GM04504 (cell line): Measurements from ENCODE around the gene CTSD.

Source experiments
- DNase-seq: peaks from one replicate; pipeline ENCODE4 v3.0.0-alpha.2; 2012; ENCODE audit warnings: low read depth

CTSD gene

GRCh38 chr11:1744891-1745700 lies 18.6 kb downstream of the CTSD start:
- no peak for DNase-seq

- no peak for DNase-seq
These were observed 19.4 kb downstream of the CTSD start for GRCh38 chr11:1744137-1744886.

GRCh38 chr11:1743585-1744136 lies 20.1 kb downstream of the CTSD start:
- no peak for DNase-seq

DNA sequence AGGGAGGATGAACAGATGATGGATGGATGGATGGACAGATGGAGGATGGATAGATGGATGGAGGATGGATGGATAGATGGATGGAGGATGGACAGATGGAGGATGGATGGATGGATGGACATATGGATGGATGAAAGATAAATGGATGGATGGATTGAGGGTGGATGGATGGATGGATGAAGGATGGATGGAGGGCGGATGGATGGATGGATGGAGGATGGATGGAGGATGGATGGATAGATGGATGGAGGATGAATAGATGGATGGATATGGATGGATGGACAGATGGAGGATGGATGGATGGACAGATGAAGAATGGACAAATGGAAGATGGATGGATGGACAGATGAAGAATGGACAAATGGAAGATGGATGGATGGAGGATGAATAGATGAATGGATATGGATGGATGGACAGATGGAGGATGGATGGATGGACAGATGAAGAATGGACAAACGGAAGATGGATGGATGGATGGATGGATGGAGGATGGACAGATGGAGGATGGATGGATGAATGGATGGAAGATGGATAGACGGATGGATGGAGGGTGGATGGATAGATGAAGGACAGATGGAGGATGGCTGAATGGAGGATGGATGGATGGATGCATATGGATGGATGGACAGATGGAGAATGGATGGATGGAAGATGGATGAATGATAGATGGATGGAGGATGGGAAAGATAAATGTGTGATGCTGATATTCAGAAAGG lies 20.7 kb downstream of the CTSD start:
- no peak for DNase-seq

DNA sequence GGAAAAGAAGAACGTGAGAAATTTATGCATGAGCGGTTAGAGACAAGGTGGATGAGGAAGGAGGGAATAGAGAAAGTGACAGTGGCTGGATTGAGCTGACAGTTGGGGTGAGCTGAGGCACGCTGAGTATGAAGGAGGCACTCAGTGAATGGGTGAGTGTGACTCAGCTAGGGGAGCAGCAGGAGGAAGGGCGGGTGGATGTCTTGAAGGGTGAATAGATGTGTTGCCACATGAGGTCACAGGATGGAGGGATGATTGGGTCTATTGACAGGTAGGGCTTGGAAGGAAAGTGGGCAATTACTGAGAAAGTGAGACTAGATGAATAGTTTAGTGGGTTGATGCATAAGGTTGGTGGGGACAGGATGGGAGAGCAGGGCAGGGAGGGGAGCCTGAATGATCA lies 21.4 kb downstream of the CTSD start:
- no peak for DNase-seq

DNA sequence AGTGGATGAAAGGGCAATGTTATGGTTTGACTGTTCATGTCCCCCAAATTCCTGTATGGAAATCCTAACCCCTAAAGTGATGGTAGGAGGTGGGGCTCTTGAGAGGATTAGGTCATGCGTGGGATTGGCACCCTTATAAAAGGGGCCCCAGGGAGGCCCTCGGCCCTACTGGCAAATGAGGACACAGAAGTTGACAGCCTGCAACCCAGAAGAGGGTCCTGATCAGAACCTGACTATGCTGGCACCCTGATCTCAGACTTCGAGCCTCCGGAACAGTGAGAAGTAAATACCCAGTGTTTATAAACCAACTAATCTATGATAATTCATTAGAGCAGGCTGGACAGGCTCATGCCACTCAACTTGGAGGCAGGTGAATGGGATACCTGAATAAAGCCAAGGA lies 22.0 kb downstream of the CTSD start:
- no peak for DNase-seq

GRCh38 chr11:1740786-1741530 lies 22.8 kb downstream of the CTSD start:
- no peak for DNase-seq

GRCh38 chr11:1739576-1739975 lies 24.2 kb downstream of the CTSD start:
- no peak for DNase-seq

DNA sequence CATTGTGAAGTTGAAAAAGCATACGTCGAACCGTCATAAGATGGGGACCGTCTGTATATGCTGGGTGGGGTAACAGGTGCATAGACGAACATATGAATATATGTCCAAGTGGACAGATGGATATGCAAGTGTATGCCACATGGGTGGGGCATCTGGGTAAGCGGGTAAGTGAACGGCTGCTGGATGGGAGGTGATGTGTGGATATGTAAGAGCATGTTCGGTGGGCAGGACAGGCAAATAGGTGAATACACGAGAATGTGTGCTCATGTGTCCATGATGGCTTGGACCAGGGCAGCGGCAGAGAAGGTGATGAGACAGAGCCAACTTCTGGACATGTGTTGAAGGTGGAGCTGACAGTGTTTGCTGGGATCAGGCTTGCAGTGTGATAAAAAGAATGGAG lies 25.3 kb downstream of the CTSD start:
- no peak for DNase-seq

DNA sequence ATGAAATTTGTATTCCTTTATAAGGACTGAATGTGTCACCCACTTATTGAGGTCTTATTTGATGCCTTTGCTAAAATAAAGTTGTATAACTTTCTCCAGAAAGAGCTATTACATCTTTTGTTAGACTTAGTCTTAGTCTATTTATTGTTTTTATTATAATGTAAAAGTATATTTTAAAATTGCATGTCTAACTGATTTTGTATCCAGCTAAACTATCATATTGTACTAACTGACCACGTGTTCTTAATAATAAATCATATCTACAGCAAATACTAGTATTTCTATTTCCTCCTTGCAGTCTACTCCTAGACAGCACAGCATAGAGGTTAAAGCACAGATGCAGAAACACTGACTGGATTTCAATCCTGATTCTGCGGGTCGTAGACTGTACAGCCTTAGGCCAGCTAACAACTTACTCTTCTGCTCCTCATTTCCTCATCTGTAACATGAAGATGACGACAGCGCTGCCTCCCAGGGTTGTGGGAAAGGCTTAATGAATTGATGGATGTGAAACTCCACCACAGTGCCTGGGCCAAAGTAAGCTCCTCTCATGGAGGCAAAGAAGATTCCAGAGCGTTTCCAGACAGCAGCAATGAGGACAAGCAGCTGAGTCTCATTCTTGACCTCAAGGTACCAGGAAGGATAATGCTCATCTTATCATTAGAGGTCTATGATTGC lies 26.5 kb downstream of the CTSD start:
- no peak for DNase-seq

- no peak for DNase-seq
These were observed 27.2 kb downstream of the CTSD start for GRCh38 chr11:1736447-1736992.

DNA sequence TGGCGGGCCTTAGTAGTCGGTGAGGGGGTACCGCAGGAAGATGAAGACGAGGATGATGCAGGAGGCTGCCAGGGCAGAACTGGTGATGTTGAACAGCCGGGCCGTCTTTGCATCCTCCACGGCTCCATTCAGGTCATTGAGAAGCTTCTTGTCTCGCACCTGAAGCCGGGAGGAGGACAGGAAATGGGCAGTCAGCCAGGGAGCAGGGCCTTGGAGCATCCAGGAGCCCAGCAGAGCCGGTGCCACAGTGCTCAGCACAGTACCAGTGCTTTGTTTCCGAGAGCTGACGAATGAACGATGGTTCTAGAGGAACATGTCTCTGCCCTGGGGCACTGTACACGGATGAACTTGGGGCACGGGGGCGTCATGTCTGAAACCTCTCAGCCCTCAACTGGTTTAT lies 28.5 kb downstream of the CTSD start:
- DNase-seq: no peak

GRCh38 chr11:1734641-1735081 lies 29.1 kb downstream of the CTSD start:
- DNase-seq: no peak

DNA sequence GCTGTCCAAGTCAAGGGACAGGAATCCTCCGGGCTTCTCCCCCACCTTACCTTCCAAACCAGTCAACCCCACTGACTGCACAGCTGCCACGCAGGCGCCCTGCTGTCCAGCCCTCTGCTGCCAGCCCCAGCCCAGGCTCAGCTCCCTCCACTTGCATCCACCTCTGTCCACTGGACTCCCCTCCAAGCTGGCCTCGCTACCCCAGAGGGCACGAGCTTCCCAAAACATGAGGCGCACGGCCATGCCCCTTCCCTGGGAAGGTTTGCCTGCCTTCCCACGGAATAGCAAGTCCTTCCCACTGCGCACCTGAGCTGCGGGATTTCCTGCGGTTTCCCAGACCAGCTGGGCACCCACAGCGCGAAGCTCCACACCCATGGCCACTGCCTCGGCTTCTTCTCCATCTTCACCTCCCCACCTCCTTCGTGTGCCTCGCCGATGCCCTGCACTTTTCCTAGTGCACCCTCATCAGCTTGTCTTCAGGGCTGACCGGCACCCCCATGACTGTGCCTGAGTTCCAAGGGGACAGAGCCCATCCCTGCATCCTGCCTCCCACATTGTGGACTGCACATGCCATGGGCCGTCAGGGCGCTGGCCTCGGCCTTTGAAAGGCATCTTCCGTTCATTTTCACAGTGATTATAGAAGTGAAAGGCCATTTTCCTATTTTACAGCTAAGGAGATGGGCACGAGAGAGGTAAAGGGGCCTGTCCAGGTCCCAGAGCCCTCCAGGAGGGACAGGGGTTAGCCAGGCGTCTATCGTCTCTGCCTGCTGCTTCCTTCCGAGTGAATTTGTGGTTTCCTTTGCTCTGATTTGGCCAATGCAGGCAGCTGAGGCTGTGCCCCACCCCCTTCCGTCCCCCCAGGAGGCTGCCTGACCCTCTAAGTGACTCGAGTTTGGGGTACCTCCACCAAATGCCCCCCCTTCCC lies 29.7 kb downstream of the CTSD start:
- DNase-seq: no peak

DNA sequence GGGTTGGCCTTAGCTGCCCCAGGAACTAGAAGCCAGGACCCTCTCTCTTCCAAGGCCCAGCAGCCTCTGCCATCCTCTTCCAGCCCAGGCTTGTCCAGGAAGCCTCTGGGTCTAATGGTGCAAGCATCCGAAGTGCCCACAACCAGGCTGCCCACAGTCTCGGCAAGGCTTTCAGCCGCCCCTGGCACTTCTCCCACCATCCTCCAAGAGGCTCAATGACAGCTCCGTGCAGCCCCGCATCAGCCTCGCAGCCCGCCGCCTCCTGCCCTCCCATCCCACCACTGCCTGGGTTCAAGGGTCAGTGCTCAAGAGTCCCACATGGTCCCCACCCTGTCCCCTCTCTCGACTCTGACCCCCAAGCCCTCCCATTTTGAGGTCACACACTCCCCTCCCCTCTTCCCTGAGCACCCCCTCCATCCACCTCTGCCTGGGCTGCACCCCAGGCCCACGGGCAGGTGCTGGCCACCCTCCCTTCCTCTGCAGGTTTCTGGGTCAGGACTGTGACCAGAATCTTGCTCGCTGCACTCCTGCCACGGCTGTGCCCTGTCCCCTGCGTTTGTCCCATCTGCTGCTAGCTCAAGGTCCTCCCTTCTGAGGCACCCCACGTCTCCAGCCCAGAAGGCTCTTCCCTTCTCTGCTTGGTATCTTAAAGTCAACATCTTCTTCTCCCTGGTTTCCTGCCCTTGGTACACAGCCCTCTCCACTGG lies 30.6 kb downstream of the CTSD start:
- no peak for DNase-seq

DNA sequence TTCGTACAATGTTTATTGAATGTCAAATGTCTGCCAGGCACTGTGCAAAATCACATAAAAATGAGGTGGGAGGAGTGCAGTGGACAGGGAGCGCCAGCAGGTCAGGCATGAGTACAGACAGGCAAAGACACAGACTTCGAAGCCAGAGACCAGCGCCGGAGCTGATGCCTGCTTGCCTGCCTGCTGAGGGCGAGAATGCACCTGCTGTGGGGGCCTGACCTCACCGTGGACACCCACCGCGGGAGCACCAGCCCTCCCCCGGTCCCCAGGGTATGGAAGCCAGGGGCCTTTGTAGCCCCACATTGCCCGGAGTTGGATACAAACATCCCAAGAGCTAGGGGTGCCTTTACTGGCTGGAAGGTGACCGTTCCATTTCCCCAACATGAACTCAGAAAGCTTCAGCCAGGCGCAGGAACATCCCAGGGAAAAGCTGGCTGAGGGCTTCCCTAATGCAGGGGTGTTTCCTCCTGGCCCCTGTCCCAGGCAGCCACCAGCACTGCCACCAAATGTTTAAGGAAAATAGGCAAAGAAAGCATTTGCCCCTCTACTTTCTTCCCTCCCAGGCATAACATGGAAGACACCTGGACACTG lies 31.2 kb downstream of the CTSD start:
- DNase-seq: no peak

GRCh38 chr11:1731451-1732059 lies 32.2 kb downstream of the CTSD start:
- no peak for DNase-seq

DNA sequence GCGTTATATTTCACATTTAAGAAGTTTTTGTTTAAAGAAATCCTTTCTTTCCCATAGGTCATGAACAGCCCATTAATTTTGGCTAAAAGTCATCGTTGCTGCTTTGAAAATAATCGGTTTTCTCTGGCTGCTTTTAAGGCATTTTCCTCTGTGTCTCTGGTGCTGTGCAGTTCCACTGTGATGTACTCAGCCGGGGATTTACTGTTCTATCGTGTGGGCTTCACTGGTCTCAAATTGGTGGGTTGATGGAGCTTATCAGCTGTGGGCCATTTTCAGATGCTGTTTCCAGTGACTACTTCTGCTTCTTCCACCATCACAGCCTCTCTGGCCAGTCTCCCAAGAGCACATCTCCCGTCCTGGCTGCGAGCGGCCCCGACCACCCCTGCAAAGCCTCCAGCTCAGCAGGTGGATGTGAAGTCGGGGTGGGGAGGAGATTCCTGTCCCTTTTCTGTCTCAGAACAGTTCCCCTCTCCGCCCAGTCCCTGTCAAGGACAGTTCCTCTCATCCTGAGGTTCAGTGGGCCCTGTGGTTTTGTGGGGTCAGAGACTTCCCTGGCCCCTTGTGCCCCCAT lies 33.6 kb downstream of the CTSD start:
- no peak for DNase-seq
